ENCODE data around the gene SCOC. TPM values are rescaled to one million over a fixed set of nuclear protein-coding genes. Genes with fewer than 3 reads are reported as not detected.

SCOC gene
- total and polyA plus RNA-seq, 2 of the 13 experiments (the other 11 are each of a cell fraction or from before 2014, with no cell fraction given), result 43.8 to 65.2 TPM

GRCh38 chr4:140426610-140427105 is 53.2 kb downstream of the SCOC start (continued):
- TF ChIP-seq REPIN1 (CRISPR knock-in tag; IDR thresholded peaks at IDR 0.05; ENCODE audit: borderline replicate concordance, low read depth) (no peak), ZBTB4 (CRISPR knock-in tag; IDR thresholded peaks at IDR 0.05; ENCODE audit: borderline replicate concordance) (no peak), ZFP37 (CRISPR knock-in tag; IDR thresholded peaks at IDR 0.05; ENCODE audit: borderline replicate concordance) (no peak), RBAK (CRISPR knock-in tag; IDR thresholded peaks at IDR 0.05) (no peak), SALL2 (CRISPR knock-in tag; IDR thresholded peaks at IDR 0.05) (no peak), TBX3 (IDR thresholded peaks at IDR 0.05; ENCODE audit: borderline replicate concordance) (0 out of 2 replicates have a peak, but pooled peaks have one; percentile 19), SIX4 (CRISPR knock-in tag; IDR thresholded peaks at IDR 0.05) (no peak), MYC (CRISPR knock-in tag; IDR thresholded peaks at IDR 0.05; ENCODE audit: borderline replicate concordance) (no peak), ERF (CRISPR knock-in tag; IDR thresholded peaks at IDR 0.05) (no peak), DNMT3B (CRISPR knock-in tag; conservative IDR thresholded peaks at IDR 0.05) (no peak), PITX1 (CRISPR knock-in tag; IDR thresholded peaks at IDR 0.05) (0 out of 2 replicates have a peak, but pooled peaks have one; percentile 11)
- TF ChIP-seq, protein P1, sequence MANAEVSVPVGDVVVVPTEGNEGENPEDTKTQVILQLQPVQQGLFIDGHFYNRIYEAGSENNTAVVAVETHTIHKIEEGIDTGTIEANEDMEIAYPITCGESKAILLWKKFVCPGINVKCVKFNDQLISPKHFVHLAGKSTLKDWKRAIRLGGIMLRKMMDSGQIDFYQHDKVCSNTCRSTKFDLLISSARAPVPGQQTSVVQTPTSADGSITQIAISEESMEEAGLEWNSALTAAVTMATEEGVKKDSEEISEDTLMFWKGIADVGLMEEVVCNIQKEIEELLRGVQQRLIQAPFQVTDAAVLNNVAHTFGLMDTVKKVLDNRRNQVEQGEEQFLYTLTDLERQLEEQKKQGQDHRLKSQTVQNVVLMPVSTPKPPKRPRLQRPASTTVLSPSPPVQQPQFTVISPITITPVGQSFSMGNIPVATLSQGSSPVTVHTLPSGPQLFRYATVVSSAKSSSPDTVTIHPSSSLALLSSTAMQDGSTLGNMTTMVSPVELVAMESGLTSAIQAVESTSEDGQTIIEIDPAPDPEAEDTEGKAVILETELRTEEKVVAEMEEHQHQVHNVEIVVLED (CRISPR knock-in tag; IDR thresholded peaks at IDR 0.05; ENCODE audit: borderline replicate concordance), result peak; percentile 9; the same call in 1 of the 2 replicates
- TF ChIP-seq, protein P2, sequence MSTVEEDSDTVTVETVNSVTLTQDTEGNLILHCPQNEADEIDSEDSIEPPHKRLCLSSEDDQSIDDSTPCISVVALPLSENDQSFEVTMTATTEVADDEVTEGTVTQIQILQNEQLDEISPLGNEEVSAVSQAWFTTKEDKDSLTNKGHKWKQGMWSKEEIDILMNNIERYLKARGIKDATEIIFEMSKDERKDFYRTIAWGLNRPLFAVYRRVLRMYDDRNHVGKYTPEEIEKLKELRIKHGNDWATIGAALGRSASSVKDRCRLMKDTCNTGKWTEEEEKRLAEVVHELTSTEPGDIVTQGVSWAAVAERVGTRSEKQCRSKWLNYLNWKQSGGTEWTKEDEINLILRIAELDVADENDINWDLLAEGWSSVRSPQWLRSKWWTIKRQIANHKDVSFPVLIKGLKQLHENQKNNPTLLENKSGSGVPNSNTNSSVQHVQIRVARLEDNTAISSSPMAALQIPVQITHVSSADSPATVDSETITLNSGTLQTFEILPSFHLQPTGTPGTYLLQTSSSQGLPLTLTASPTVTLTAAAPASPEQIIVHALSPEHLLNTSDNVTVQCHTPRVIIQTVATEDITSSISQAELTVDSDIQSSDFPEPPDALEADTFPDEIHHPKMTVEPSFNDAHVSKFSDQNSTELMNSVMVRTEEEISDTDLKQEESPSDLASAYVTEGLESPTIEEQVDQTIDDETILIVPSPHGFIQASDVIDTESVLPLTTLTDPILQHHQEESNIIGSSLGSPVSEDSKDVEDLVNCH (CRISPR knock-in tag; IDR thresholded peaks at IDR 0.05), result no peak
- TF ChIP-seq, protein P3, sequence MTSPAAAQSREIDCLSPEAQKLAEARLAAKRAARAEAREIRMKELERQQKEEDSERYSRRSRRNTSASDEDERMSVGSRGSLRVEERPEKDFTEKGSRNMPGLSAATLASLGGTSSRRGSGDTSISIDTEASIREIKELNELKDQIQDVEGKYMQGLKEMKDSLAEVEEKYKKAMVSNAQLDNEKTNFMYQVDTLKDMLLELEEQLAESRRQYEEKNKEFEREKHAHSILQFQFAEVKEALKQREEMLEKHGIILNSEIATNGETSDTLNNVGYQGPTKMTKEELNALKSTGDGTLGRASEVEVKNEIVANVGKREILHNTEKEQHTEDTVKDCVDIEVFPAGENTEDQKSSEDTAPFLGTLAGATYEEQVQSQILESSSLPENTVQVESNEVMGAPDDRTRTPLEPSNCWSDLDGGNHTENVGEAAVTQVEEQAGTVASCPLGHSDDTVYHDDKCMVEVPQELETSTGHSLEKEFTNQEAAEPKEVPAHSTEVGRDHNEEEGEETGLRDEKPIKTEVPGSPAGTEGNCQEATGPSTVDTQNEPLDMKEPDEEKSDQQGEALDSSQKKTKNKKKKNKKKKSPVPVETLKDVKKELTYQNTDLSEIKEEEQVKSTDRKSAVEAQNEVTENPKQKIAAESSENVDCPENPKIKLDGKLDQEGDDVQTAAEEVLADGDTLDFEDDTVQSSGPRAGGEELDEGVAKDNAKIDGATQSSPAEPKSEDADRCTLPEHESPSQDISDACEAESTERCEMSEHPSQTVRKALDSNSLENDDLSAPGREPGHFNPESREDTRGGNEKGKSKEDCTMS (CRISPR knock-in tag; conservative IDR thresholded peaks at IDR 0.05), result no peak
